GM19452 (cell line): Measurements from ENCODE around the gene DLG1.
"Not testable (repeated sequence)": the region's sequence is repeated elsewhere in the genome, so short reads cannot be mapped to it uniquely, and the experiment has no call there.

Experiments used
- ATAC-seq: cut with Tn5 transposase; IDR thresholded peaks from one replicate; pipeline ENCODE4 v1.9.1; 2021; ENCODE audit not compliant: unreplicated experiment

Gene DLG1

DNA sequence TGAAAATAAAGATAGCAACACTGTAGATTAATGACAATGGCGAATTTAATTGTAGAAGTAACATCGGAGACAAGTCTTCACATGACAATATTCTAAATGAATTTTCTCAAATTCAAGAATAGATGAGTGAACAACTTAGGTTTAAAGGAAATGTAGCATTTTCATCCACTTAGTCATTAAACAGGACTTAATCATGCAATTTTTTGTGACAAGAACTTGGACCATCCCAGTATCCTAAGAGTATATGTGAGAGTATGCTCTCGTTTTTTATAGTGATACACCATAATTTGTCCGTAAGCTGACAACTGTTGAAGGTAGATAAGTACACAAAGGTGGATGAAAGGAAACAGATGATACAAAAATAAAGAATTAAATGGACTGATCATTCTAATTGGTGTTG is 81.5 kb downstream of the DLG1 start:
- ATAC-seq, result no peak

GRCh38 chr3:197216169-197216860 is 82.1 kb downstream of the DLG1 start:
- no peak for ATAC-seq

DNA sequence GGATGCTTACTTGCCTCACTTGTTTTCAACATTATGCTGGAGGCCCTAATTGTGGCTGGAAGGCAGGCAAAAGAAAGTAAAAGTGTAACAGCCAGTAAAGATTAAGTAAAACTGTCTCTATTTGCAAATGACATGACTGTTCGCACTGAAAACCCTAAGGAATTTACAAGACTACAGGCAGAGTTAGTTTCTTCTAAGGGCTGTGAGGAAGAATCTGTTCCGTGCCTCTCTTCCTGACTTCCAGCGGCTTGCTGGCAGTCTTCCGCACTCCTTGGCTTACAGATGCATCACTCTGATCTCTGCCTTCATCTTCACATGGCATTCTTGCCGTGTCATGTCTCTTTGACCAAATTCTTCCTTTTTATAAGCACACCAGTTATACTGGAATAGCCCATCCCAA is 86.1 kb downstream of the DLG1 start:
- no peak for ATAC-seq

DNA sequence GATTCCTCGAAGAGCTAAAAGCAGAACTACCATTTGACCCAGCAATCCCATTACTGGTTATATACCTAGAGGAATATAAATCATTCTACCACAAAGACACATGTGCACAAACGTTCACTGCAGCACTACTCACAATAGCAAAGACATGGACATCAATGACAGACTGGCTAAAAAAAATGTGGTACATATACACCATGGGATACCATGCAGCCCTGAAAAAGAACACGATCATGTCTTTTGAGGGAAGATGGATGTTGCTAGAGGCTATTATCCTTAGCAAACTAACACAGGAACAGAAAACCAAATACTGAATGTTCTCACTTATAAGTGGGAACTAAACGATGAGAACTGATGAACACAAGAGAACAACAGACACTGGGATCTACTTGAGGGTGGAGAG is 86.7 kb downstream of the DLG1 start:
- not testable (repeated sequence) for ATAC-seq

DNA sequence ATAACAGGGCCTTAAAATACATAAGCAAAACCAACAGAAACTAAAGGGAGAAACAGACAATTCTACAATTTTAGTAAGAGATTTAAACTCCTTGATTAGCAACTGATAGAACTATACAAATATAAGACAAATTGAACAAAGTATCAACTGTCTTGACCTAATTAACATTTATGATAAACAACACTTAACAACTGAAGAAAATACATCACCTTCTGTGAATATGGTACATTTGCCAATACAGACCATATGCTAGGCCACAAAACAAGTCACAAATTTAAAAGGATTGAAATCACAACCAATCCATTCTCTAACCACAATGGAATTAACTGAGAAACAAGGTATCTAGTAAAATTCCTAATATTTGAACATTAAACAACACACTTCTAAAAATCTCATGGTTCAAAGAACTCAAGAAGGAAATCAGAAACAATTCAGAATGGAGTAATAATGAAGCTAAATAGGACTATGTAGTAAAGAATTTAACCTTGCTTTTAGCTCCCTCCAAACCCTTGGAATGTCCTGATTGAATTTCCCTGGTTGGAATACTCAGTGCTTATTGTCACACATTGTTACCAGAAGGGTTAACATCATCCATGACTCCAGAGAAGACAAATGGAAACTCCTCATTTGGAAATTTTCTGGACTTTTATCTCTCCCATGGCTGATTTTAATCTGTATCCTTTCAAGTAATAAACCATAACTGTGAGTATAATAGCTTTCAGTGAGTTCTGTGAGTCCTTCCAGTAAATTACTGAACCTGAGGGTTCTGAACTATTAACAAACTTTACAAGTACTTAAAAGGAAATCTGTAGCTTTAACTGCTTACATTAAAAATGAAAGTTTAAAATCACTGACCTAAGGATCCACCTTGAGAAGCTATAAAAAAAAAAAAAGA is 88.8 kb downstream of the DLG1 start:
- ATAC-seq, result no peak

- ATAC-seq, result no peak
Observed at GRCh38 chr3:197206913-197207312, 91.5 kb downstream of the DLG1 start.

GRCh38 chr3:197205675-197206074 is 92.7 kb downstream of the DLG1 start:
- no peak for ATAC-seq

DNA sequence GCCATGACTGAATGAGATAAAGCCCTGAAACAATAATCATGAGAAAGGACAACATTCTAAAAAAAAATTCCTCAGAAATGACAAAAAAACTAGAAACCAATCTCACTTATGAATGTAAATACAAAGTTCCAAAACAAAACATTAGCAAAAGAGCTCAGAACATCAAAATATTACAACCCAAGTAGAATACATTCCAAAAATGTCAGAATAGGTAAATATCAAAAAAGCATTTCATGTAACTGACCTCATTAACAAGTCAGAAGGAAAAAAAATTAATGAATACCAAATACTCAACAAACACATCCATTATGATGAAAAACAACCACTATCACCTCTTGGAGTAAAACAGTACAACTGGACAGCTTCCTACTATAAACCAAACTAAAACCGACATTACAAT is 93.1 kb downstream of the DLG1 start:
- ATAC-seq, result no peak

GRCh38 chr3:197204736-197205135 is 93.7 kb downstream of the DLG1 start:
- no peak for ATAC-seq

GRCh38 chr3:197203714-197204146 is 94.7 kb downstream of the DLG1 start:
- no peak for ATAC-seq

GRCh38 chr3:197202694-197203093 is 95.7 kb downstream of the DLG1 start:
- ATAC-seq, result no peak

GRCh38 chr3:197201791-197202452 is 96.5 kb downstream of the DLG1 start:
- no peak for ATAC-seq

DNA sequence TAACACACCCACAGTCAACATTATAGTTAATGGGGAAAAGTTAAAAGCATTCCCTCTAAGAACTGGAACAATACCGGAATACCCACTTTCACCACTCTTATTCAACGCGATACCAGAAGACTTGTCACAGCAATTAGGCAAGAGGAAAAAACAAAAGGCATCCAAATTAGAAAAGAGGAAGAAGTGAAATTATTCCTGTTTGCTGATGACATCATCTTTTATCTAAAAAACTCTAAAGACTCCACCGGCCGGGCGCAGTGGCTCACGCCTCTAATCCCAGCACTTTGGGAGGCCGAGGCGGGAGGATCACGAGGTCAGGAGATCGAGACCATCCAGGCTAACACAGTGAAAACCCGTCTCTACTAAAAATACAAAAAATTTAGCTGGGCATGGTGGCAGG is 97.6 kb downstream of the DLG1 start:
- not testable (repeated sequence) for ATAC-seq

GRCh38 chr3:197197334-197197733 is 101.1 kb downstream of the DLG1 start:
- ATAC-seq, result no peak

DNA sequence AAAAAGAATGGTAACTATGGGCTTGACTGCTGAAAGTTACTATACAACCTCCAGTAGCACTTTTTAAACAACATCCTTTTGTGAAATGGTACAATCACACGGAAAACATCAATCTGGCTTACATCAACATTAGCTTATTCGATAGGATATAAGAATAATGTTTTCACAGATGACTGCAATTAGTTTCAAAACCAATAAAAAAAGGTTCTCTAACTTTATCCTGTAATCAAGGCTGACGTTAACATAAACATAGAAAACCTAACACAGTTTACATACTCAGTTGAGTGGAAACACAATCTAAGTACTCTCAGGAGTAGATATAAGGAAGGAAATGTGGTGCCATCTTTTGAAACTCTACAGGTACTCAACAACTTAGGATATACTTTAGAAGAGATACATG is 102.2 kb downstream of the DLG1 start:
- no peak for ATAC-seq

DNA sequence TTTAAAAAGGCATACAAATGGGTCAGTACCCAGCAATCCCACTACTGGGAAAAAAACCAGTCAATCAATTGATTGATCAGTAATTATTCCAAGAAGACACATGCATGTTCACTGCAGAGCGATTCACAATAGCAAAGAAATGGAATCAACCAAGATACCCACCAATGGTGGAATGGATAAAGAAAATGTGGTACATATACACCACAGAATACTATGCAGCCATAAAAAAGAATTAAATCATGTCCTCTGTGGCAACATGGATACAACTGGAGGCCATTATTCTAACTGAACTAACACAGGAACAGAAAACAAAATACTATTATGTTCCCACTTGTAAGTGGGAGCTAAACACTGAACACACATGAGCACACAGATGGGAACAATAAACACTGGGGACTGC is 103.1 kb downstream of the DLG1 start:
- ATAC-seq, result no peak

- ATAC-seq, result not testable (repeated sequence)
Observed at GRCh38 chr3:197193759-197194158, 104.7 kb downstream of the DLG1 start.

GRCh38 chr3:197191897-197192296 is 106.5 kb downstream of the DLG1 start:
- ATAC-seq, result no peak

GRCh38 chr3:197189623-197190022 is 108.8 kb downstream of the DLG1 start:
- no peak for ATAC-seq

- ATAC-seq, result no peak
Observed at GRCh38 chr3:197188963-197189362, 109.4 kb downstream of the DLG1 start.

- ATAC-seq, result no peak
Observed at GRCh38 chr3:197186887-197187588, 111.4 kb downstream of the DLG1 start.
